GM18909 (cell line): Measurements from ENCODE around the gene TTLL11.
"Not testable (repeated sequence)": the region's sequence is repeated elsewhere in the genome, so short reads cannot be mapped to it uniquely, and the experiment has no call there.

ENCODE experiments used
- ATAC-seq: cut with Tn5 transposase; IDR thresholded peaks from one replicate; pipeline ENCODE4 v1.9.1; 2021; ENCODE audit warnings: mild to moderate bottlenecking; ENCODE audit not compliant: unreplicated experiment, poor library complexity

Gene TTLL11

GRCh38 chr9:122087406-122088200, 5.5 kb downstream of the TTLL11 start:
- no peak for ATAC-seq

DNA sequence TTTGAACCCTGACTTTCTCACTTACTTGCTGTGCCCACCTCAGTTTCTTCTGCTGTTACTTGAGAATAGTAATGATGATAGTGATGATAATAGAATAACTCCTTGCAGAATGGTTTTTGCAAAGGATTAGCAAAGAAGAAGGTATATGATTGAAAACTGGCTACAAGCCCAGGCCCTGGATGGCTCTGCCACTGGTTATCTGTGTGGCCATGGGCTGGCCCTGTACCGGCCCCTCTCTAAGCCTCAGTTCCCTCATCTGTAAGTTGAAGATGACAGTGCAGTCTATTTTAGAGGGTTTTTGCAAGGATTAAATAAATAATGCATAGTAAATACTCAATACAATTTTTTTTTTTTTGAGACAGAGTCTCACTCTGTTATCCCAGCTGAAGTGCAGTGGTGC, 6.2 kb downstream of the TTLL11 start:
- ATAC-seq, result no peak

GRCh38 chr9:122085260-122085659, 7.8 kb downstream of the TTLL11 start:
- no peak for ATAC-seq

GRCh38 chr9:122084026-122084675, 9.0 kb downstream of the TTLL11 start:
- ATAC-seq, result no peak

- ATAC-seq, result no peak
Measured at GRCh38 chr9:122080986-122081385, 12.1 kb downstream of the TTLL11 start.

DNA sequence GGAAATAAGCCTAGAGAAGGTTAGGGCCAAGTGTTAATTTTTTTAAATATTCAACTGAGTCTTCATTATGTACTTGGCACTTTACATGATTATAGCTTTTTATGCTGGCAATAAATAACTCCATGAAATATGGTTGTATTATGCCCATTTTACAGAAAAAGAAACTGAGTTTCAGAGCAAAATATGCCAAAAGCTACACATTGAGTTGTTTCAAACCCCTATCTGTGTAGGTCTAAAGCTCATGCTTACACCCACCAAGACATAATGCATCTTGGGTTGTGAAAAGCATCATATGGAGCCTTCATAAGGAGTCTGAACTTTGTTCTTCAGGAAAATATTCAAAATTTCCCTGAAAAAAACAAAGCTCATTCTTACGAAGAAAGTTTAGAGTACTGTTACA, 14.6 kb downstream of the TTLL11 start:
- ATAC-seq, result no peak

GRCh38 chr9:122076773-122077172, 16.3 kb downstream of the TTLL11 start:
- no peak for ATAC-seq

GRCh38 chr9:122076117-122076516, 17.0 kb downstream of the TTLL11 start:
- no peak for ATAC-seq

- ATAC-seq, result no peak
Measured at GRCh38 chr9:122075135-122076030, 17.7 kb downstream of the TTLL11 start.

DNA sequence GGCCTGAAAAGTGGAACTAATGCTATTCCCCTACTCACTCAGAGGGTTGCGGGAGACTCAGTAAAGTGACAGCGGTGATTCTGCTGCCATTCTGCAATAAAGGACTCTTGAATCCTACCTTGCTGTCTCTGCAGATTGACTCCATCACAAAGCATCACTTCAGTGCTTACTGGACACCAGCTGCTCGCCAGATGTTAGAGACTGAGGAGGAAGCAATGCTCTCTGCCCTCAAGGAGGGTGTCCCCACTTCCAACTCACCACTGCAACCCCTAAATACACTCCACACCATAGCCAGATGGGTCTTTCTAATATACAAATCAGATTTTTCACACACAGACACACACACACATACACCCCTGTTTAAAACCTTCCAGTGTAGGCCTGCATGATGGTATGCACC, 21.4 kb downstream of the TTLL11 start:
- no peak for ATAC-seq

DNA sequence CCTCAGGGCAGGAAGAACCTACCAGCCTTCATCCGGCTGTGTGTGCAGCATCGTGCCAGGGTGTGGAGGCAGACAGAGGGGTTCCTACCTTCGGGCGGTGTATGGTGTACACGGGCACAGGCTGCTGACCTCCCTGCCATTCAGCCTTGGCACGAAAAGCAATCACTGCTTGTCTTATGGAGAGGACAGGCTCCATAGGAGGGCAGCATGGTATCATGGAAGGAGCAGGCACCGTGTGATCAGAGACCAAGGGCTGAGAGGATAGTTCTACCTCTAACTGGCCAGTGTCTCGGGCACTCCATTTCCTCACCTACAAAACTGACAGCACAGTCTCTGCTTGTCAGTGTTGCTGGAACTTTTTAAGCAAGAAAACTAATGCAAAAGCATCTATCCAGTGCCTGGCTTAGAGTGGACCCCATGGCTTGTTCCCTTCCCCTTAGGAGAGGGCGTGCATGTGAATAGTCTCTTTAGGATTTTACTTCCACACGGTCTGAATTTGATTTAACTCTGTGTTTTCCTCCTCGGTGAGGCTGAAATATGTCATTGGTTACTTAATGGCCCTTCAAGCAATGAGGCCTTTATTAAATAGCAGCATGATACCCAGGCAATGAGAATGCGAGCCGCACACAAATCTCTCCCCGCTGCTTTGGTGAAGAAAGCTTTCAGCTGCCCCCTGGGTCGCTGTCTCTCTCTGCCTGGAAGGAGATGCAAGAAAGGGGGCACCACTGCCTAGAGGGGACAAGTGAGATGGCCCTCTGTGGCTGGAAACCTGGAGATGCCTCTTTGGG, 22.2 kb downstream of the TTLL11 start:
- no peak for ATAC-seq

GRCh38 chr9:122066680-122067079, 26.4 kb downstream of the TTLL11 start:
- not testable (repeated sequence) for ATAC-seq

- ATAC-seq, result no peak
Measured at GRCh38 chr9:122065923-122066629, 27.0 kb downstream of the TTLL11 start.

DNA sequence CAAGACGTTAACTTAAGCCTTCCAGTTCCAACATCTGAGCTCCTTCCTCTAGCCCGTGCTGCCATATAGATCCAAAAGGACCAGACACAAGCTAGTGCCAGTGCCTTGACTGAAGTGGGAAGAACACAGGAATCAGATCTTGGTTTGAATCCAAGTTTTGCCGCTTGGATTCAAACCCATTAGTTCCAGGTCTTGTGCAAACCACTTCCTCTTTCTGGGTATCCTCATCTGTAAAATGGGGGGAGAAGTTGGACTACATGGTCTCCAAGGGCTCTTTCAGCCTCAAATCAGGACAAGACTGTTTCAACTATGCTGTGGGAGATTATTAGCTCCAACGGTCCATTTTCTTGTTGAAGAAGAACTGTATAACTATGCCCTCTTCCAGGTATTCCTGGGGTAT, 32.6 kb downstream of the TTLL11 start:
- no peak for ATAC-seq

DNA sequence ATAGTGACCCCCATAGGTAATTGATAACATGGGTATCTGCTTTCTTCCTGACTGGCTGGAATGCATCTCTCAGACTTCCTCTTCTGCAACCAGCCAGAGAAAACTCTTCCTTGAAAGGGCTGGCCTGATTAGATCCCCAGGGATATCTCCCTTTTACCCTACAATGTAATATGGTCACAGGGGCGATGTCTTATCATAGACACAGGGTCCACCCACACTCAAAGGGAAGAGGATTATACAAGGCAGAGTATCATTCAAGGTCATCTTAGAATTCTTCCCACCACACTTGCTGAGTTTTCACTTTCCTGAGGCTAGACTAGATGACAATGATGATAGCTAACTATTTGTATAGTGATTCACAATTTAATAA, 33.2 kb downstream of the TTLL11 start:
- ATAC-seq, result no peak

GRCh38 chr9:122059214-122059954, 33.7 kb downstream of the TTLL11 start:
- ATAC-seq, result no peak

DNA sequence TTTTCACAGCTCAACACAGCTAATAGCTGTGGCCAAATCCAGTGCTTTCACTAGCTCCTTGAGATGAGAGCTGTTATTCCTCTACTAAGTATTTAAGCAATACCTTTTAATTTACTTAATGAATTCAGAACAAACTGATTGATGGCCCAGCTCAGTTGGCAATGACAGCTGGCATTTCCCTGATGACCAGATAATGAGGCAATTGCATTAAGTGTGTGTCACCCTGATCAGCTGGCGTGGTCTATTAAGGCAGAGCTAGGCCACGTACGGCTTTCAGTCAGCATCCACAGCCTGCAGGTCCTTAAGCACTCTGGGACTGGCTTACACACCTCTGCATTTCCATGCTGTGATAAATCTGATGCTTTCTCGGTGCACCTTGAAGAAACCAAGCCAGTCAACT, 34.4 kb downstream of the TTLL11 start:
- ATAC-seq, result no peak

GRCh38 chr9:122058051-122058450, 35.1 kb downstream of the TTLL11 start:
- ATAC-seq, result no peak

DNA sequence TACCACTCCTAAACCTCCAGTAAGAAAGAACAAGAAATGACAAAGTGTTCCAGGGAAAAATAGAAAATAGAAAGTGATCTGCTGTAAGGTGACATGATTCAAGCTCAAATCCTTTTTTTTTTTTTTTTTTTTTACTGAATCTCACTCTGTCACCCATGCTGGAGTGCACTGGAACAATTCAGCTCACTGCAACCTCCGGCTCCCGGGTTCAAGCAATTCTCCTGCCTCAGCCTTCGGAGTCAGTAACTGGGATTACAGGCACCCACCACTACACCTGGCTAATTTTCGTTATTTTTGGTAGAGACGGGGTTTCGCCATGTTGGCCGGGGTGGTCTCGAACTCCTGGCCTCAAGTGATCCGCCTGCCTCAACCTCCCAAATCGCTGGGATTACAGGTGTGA, 35.9 kb downstream of the TTLL11 start:
- no peak for ATAC-seq
